Endothelial cell of umbilical vein (primary cell): ENCODE results near the gene SPSB1. TPM values are rescaled to one million over a fixed set of nuclear protein-coding genes. Genes with fewer than 3 reads are reported as not detected.

Experiments used
- BruUV-seq: library from RNA; stranded (reverse); fragments of 400-500 nt; replicated peaks from 2 replicates; lab custom pipeline; 2021; lab: Mats Ljungman, UMichigan
- CTCF ChIA-PET: fragments of 300-600, 350-600 bp; sonication (Branson Sonifier 250); formaldehyde crosslinking; loops from one replicate; lab custom pipeline; 2021; ENCODE audit warnings: antibody characterized with exemption, inconsistent platforms; lab: Charles Lee
- POLR2A ChIA-PET: fragments of 300-600, 350-600 bp; sonication (Branson Sonifier 250); formaldehyde crosslinking; loops from one replicate; lab custom pipeline; 2021; ENCODE audit warnings: antibody characterized with exemption, inconsistent platforms; lab: Charles Lee
- DNase-seq: peaks from one replicate; pipeline ENCODE4 v3.0.0-alpha.2; 2011; ENCODE audit warnings: low read depth, low spot score
- FAIRE-seq: peaks from 2 replicates; lab custom pipeline; 2011; peaks lifted over from hg19 to GRCh38; lab: Jason Lieb, UNC
- H2AFZ ChIP-seq: 2 replicates; pipeline ENCODE4 v1.6.0; 2012; ENCODE audit warnings: low read depth, low read length, control low read depth, inconsistent platforms
- H3K27ac ChIP-seq: 2 replicates; pipeline ENCODE4 v1.5.1; 2011; ENCODE audit warnings: low read depth, mild to moderate bottlenecking, control low read depth, low read length, moderate library complexity; ENCODE audit not compliant: insufficient read depth
- H3K27me3 ChIP-seq, 2 experiments: 2 replicates each; pipeline versions ENCODE4 v1.6.0 to v1.6.1; 2011; ENCODE audit warnings: low read length in 2 of 2, mixed read lengths in 1 of 2; ENCODE audit not compliant: control insufficient read depth in 2 of 2, insufficient read depth in 2 of 2
- H3K36me3 ChIP-seq, 2 experiments: 2 replicates in 1 of 2; 3 replicates in 1 of 2; pipeline ENCODE4 v1.5.1; 2011; ENCODE audit warnings: low read length in 2 of 2, mild to moderate bottlenecking in 1 of 2, moderate library complexity in 1 of 2; ENCODE audit not compliant: control insufficient read depth in 2 of 2, insufficient read depth in 2 of 2; ENCODE audit errors: extremely low read depth in 1 of 2
- H3K4me1 ChIP-seq: 3 replicates; pipeline ENCODE4 v1.5.1; 2011; ENCODE audit warnings: mild to moderate bottlenecking, low read length; ENCODE audit not compliant: control insufficient read depth, insufficient read depth; ENCODE audit errors: extremely low read depth
- H3K4me2 ChIP-seq: 2 replicates; pipeline ENCODE4 v1.6.1; 2011; ENCODE audit warnings: low read length, control low read depth, mixed read lengths; ENCODE audit not compliant: insufficient read depth
- H3K4me3 ChIP-seq, 3 experiments: fragments of 200-600 bp in 1 of 3; sonication (generic), shearing (Covaris generic) in 1 of 3; replicated peaks in 1 of 3; 2 replicates each; pipeline ENCODE4 v1.5.1; 2011 to 2016; ENCODE audit warnings: control low read depth in 3 of 3, low read length in 3 of 3, mild to moderate bottlenecking in 2 of 3, inconsistent platforms in 1 of 3, low read depth in 1 of 3, moderate library complexity in 1 of 3; ENCODE audit not compliant: insufficient read depth in 1 of 3
- H3K79me2 ChIP-seq: 2 replicates; pipeline ENCODE4 v1.6.0; 2012; ENCODE audit warnings: low read length, inconsistent platforms; ENCODE audit not compliant: control insufficient read depth, insufficient read depth
- H3K9ac ChIP-seq: replicated peaks from 2 replicates; pipeline ENCODE3; 2011; ENCODE audit warnings: low read length, control low read depth; ENCODE audit not compliant: insufficient read depth; ENCODE audit errors: extremely low read depth
- H3K9me1 ChIP-seq: replicated peaks from 3 replicates; pipeline ENCODE4 v1.6.0; 2011; ENCODE audit warnings: mild to moderate bottlenecking, low read length; ENCODE audit not compliant: control insufficient read depth, insufficient read depth; ENCODE audit errors: extremely low read depth
- H3K9me3 ChIP-seq: replicated peaks from 2 replicates; pipeline ENCODE4 v1.5.1; 2012; ENCODE audit warnings: low read length, inconsistent platforms; ENCODE audit not compliant: control insufficient read depth, insufficient read depth
- H4K20me1 ChIP-seq: replicated peaks from 2 replicates; pipeline ENCODE3; 2011; ENCODE audit warnings: mild to moderate bottlenecking, low read length; ENCODE audit not compliant: control insufficient read depth, insufficient read depth; ENCODE audit errors: extremely low read depth
- CTCF ChIP-seq, 2 donors: IDR thresholded peaks; 1 replicate in 1 of 2; 2 replicates in 1 of 2; pipeline ENCODE4 v1.5.1; 2011; ENCODE audit warnings: low read length in 2 of 2, mild to moderate bottlenecking in 2 of 2, moderate library complexity in 2 of 2, control low read depth in 1 of 2, inconsistent platforms in 1 of 2, low read depth in 1 of 2; ENCODE audit not compliant: insufficient read depth in 1 of 2; ENCODE audit errors: extremely low read depth in 1 of 2
- EZH2 ChIP-seq: IDR thresholded peaks from 2 replicates; pipeline ENCODE4 v1.6.1; 2012; ENCODE audit warnings: borderline replicate concordance, low read depth, mild to moderate bottlenecking, moderate library complexity, low read length, inconsistent platforms; ENCODE audit not compliant: severe bottlenecking
- FOS ChIP-seq: IDR thresholded peaks from 2 replicates; pipeline ENCODE4 v1.6.1; 2011; ENCODE audit warnings: mild to moderate bottlenecking, low read length, moderate library complexity, borderline replicate concordance; ENCODE audit not compliant: insufficient read depth
- GATA2 ChIP-seq: IDR thresholded peaks from 2 replicates; pipeline ENCODE4 v1.7.0; 2011; ENCODE audit warnings: low read depth, mild to moderate bottlenecking, moderate library complexity, mixed read lengths, low read length; ENCODE audit not compliant: insufficient read length, insufficient read depth
- JUN ChIP-seq: IDR thresholded peaks from 2 replicates; pipeline ENCODE4 v1.6.1; 2011; ENCODE audit warnings: borderline replicate concordance, low read depth; ENCODE audit not compliant: insufficient read length, insufficient read depth
- MAX ChIP-seq: IDR thresholded peaks from 2 replicates; pipeline ENCODE4 v1.6.1; 2011; ENCODE audit not compliant: insufficient read depth, insufficient read length
- MYC ChIP-seq: IDR thresholded peaks from one replicate; pipeline ENCODE4 v1.6.1; 2011; ENCODE audit warnings: mild to moderate bottlenecking, low read depth, low read length
- POLR2A ChIP-seq: IDR thresholded peaks from 2 replicates; pipeline ENCODE4 v1.6.1; 2012; ENCODE audit warnings: low read depth, mild to moderate bottlenecking, control low read depth, low read length
- POLR2AphosphoS5 ChIP-seq: IDR thresholded peaks from 2 replicates; pipeline ENCODE4 v1.6.1; 2012; ENCODE audit warnings: low read depth, mild to moderate bottlenecking, control low read depth, low read length, moderate library complexity; ENCODE audit not compliant: insufficient read depth
- dilution Hi-C: fragments of 300-500 bp; cut with MboI; formaldehyde crosslinking; loops from one replicate; pipeline ENCODE4 v1.15.0; 2019; ENCODE audit warnings: low sequenced_read_pairs; ENCODE audit not compliant: extremely low pct_ligation_motif_present
- intact Hi-C: fragments of 100-400 bp; cut with micrococcal nuclease; formaldehyde crosslinking; loops from one replicate; pipeline ENCODE4 v1.10.0; 2022
- polyA plus RNA-seq, 4 experiments: library from polyadenylated mRNA; depleted of rRNA in 3 of 4; stranded (reverse) in 3 of 4; unstranded in 1 of 4; fragments of >200 nt; gene quantifications; 2 replicates each; pipeline versions ENCODE4 v1.2.1 to v1.2.3, GENCODE V29; 2011 to 2012; ENCODE audit warnings: missing spikeins in 1 of 4
- total RNA-seq: library from RNA; stranded (reverse); gene quantifications from 2 replicates; pipeline ENCODE4 v1.2.3, GENCODE V29; 2021

The SPSB1 gene
- total and polyA plus RNA-seq, 2 donors (not counting 3 experiments of a cell fraction or from before 2014, with no cell fraction given) = 41.9 to 61.2 TPM

DNA sequence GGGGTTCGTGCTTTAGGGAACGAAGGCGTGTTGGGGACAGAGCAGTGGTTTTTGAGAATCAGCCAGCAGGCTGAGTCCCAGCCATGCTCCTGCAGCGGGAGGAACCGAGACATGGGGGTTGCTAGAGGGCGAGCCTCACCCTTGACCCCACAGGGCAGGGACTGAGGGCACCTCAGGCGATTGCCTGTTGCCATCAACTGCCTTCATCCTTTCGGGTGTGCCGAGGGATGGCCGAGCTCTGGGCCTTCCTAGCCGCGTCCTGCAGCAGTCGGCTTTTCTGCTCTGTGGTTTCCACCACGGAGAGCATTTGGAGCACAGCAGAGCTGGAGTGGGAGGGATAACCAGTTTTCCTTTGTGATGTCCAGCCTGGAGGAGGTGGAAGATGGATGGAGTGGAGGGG, 13.3 kb downstream of the SPSB1 start:
- ChIA-PET POLR2A (no interaction called here), CTCF (no interaction called here)
- Histone ChIP-seq H3K9me1 (no peaks in the 10 kb centered on the region), H3K4me1 (peaks cover 27% of the 10 kb centered on the region), H3K79me2 (peaks cover 99% of the 10 kb centered on the region), H3K9ac (no peak overlapping the region), H2AFZ (no peak overlapping the region), H3K36me3 (peaks cover 0 to 3% of the 10 kb centered on the region in 2 experiments), H3K27ac (no peak overlapping the region), H3K4me2 (no peak overlapping the region), H3K27me3 (no peaks in the 10 kb centered on the region), H3K4me3 (no peak overlapping the region), H4K20me1 (peaks cover 15% of the 10 kb centered on the region), H3K9me3 (no peaks in the 10 kb centered on the region)
- FAIRE-seq (no peak), DNase-seq (no peak)
- no peak for TF ChIP-seq POLR2AphosphoS5
- TF ChIP-seq EZH2 = no peak
- TF ChIP-seq MAX = no peak
- no peak for TF ChIP-seq GATA2
- TF ChIP-seq FOS = no peak
- TF ChIP-seq JUN = no peak
- TF ChIP-seq MYC = no peak
- TF ChIP-seq CTCF (IDR thresholded peaks at IDR 0.05; ENCODE audit: extremely low read depth in 1 of 2, insufficient read depth in 1 of 2, low read depth in 1 of 2, low read length in 2 of 2) = no peak
- no peak for TF ChIP-seq POLR2A
- dilution Hi-C loops (no loop called here), intact Hi-C loops (no loop called here)
- no TSS peak for BruUV-seq
